WTC11 (cell line): ENCODE measurements around the gene KLK11. TPM values are rescaled to one million over a fixed set of nuclear protein-coding genes. Genes with fewer than 3 reads are reported as not detected.

ENCODE experiments used
- ATAC-seq: fragments of 200-7000 bp; cut with Tn5 transposase; 2 replicates; pipeline ENCODE4 v1.10.0; 2021; ENCODE audit warnings: mild to moderate bottlenecking, moderate library complexity
- CTCF ChIA-PET: fragments of 300-600 bp; sonication (Branson Sonifier 250); formaldehyde crosslinking; loops from one replicate; lab custom pipeline; 2021; ENCODE audit warnings: antibody characterized with exemption; lab: Charles Lee
- POLR2A ChIA-PET: fragments of 350-600 bp; sonication (Branson Sonifier 250); formaldehyde crosslinking; loops from one replicate; lab custom pipeline; 2021; ENCODE audit warnings: antibody characterized with exemption; lab: Charles Lee
- DNase-seq: peaks from one replicate; pipeline ENCODE4 v3.0.0; 2021; ENCODE audit warnings: low spot score
- H3K27ac Mint-ChIP-seq: 2 replicates; pipeline ENCODE4 v1.8.0; 2021; ENCODE audit warnings: mixed read lengths
- H3K27me3 Mint-ChIP-seq: 2 replicates; pipeline ENCODE4 v1.8.0; 2021; ENCODE audit warnings: low read depth, mild to moderate bottlenecking, moderate library complexity, mixed read lengths
- H3K36me3 Mint-ChIP-seq: 2 replicates; pipeline ENCODE4 v1.8.0; 2021; ENCODE audit warnings: mixed read lengths
- H3K4me1 Mint-ChIP-seq: 2 replicates; pipeline ENCODE4 v1.8.0; 2022; ENCODE audit warnings: mixed read lengths
- H3K4me3 Mint-ChIP-seq: 2 replicates; pipeline ENCODE4 v1.8.0; 2021; ENCODE audit warnings: mild to moderate bottlenecking, moderate library complexity, mixed read lengths
- H3K9me3 Mint-ChIP-seq: 2 replicates; pipeline ENCODE4 v1.8.0; 2021; ENCODE audit warnings: mixed read lengths
- AFF4 ChIP-seq: sonication (generic); formaldehyde crosslinking; IDR thresholded peaks from 2 replicates; pipeline ENCODE4 v1.8.1; 2023; ENCODE audit warnings: mild to moderate bottlenecking, missing genetic modification reagents, borderline replicate concordance
- ARID4B ChIP-seq: sonication (generic); formaldehyde crosslinking; IDR thresholded peaks from 2 replicates; pipeline ENCODE4 v1.8.0; 2023; ENCODE audit warnings: missing genetic modification reagents, mild to moderate bottlenecking, borderline replicate concordance
- ATF3 ChIP-seq: sonication (generic); formaldehyde crosslinking; conservative IDR thresholded peaks from 2 replicates; pipeline ENCODE4 v1.8.1; 2022; ENCODE audit warnings: mild to moderate bottlenecking, missing genetic modification reagents
- CTCF ChIP-seq: fragments of 200-600 bp; IDR thresholded peaks from 2 replicates; pipeline ENCODE4 v1.8.0; 2022; ENCODE audit warnings: antibody characterized with exemption
- ESRRA ChIP-seq: sonication (generic); formaldehyde crosslinking; IDR thresholded peaks from 2 replicates; pipeline ENCODE4 v1.8.1; 2022; ENCODE audit warnings: mild to moderate bottlenecking, missing genetic modification reagents, borderline replicate concordance
- FOXP1 ChIP-seq: sonication (generic); formaldehyde crosslinking; IDR thresholded peaks from 2 replicates; pipeline ENCODE4 v1.8.0; 2022; ENCODE audit warnings: missing genetic modification reagents, mild to moderate bottlenecking, moderate library complexity, borderline replicate concordance
- FOXP4 ChIP-seq: sonication (generic); formaldehyde crosslinking; IDR thresholded peaks from 2 replicates; pipeline ENCODE4 v1.8.0; 2022; ENCODE audit warnings: mild to moderate bottlenecking, missing genetic modification reagents
- MXD4 ChIP-seq: fragments of 250-450 bp; sonication (Bioruptor Pico); IDR thresholded peaks from 2 replicates; pipeline ENCODE4 v1.8.0; 2021; ENCODE audit warnings: mild to moderate bottlenecking, moderate library complexity, borderline replicate concordance
- MYBL2 ChIP-seq: sonication (generic); formaldehyde crosslinking; IDR thresholded peaks from 2 replicates; pipeline ENCODE4 v1.8.1; 2023; ENCODE audit warnings: mild to moderate bottlenecking, moderate library complexity, missing genetic modification reagents
- OVOL2 ChIP-seq: fragments of 250-450 bp; sonication (Bioruptor Pico); IDR thresholded peaks from 2 replicates; pipeline ENCODE4 v1.9.0; 2021; ENCODE audit warnings: mild to moderate bottlenecking, borderline replicate concordance
- PRRX2 ChIP-seq: fragments of 250-450 bp; sonication (Bioruptor Pico); IDR thresholded peaks from 2 replicates; pipeline ENCODE4 v1.8.0; 2021; ENCODE audit warnings: mild to moderate bottlenecking
- SOX15 ChIP-seq: fragments of 250-450 bp; sonication (Bioruptor Pico); IDR thresholded peaks from 2 replicates; pipeline ENCODE4 v1.9.0; 2021; ENCODE audit warnings: mild to moderate bottlenecking
- ZMAT4 ChIP-seq: fragments of 250-450 bp; sonication (Bioruptor Pico); IDR thresholded peaks from 2 replicates; pipeline ENCODE4 v1.9.0; 2021; ENCODE audit warnings: mild to moderate bottlenecking
- ZNF138 ChIP-seq: sonication (generic); formaldehyde crosslinking; conservative IDR thresholded peaks from 2 replicates; pipeline ENCODE4 v1.8.1; 2022; ENCODE audit warnings: mild to moderate bottlenecking, moderate library complexity, missing genetic modification reagents
- ZNF532 ChIP-seq: fragments of 250-450 bp; sonication (Bioruptor Pico); IDR thresholded peaks from 2 replicates; pipeline ENCODE4 v1.9.0; 2021; ENCODE audit warnings: mild to moderate bottlenecking, borderline replicate concordance
- total RNA-seq: library from RNA; stranded (reverse); gene quantifications from 3 replicates; pipeline ENCODE4 v1.2.3, GENCODE V29; 2021

Gene KLK11
- total RNA-seq, 1 experiment from 2014 or later: 0.55 TPM

GRCh38 chr19:51007488-51007887 is 18.9 kb downstream of the KLK11 start:
- Mint-ChIP-seq H3K4me3 (no peak overlapping the region), H3K4me1 (peaks cover 4% of the 10 kb centered on the region), H3K36me3 (no peaks in the 10 kb centered on the region), H3K27me3 (peaks cover 59% of the 10 kb centered on the region), H3K9me3 (no peaks in the 10 kb centered on the region), H3K27ac (no peak overlapping the region)
- POLR2A ChIA-PET: no interaction called here
- DNase-seq (no peak), ATAC-seq (no peak)
- CTCF ChIA-PET: no interaction called here
- TF ChIP-seq ARID4B (CRISPR knock-in tag): no peak
- no peak for TF ChIP-seq PRRX2 (CRISPR knock-in tag)
- TF ChIP-seq MYBL2: no peak
- no peak for TF ChIP-seq OVOL2 (CRISPR knock-in tag)
- no peak for TF ChIP-seq ZMAT4

GRCh38 chr19:51006406-51006805 is 20.0 kb downstream of the KLK11 start:
- POLR2A ChIA-PET: no interaction called here
- no peak overlapping the region for H3K27ac Mint-ChIP-seq
- no peaks in the 10 kb centered on the region for H3K9me3 Mint-ChIP-seq
- CTCF ChIA-PET: interaction anchor here (0.9 kb wide), 1 partner anchor 10 kb away, joined by 8 read pairs; no protein-coding TSS in a partner anchor
- no peak for DNase-seq
- H3K27me3 Mint-ChIP-seq: peaks cover 58% of the 10 kb centered on the region
- H3K4me1 Mint-ChIP-seq: peaks cover 14% of the 10 kb centered on the region
- ATAC-seq: no peak
- H3K36me3 Mint-ChIP-seq: no peaks in the 10 kb centered on the region
- no peak overlapping the region for H3K4me3 Mint-ChIP-seq
- TF ChIP-seq ZNF532: no peak
- no peak for TF ChIP-seq ZNF138
- TF ChIP-seq SOX15 (CRISPR knock-in tag): no peak
- no peak for TF ChIP-seq FOXP1
- TF ChIP-seq AFF4 (CRISPR knock-in tag): no peak
- TF ChIP-seq MXD4 (CRISPR knock-in tag): no peak
- TF ChIP-seq ATF3: no peak
- TF ChIP-seq CTCF: no peak
- TF ChIP-seq FOXP4: no peak
- TF ChIP-seq ESRRA: no peak
